ENCODE measurements around the gene TIMM23. TPM values are rescaled to one million over a fixed set of nuclear protein-coding genes. Genes with fewer than 3 reads are reported as not detected.

TIMM23 gene
- total and polyA plus RNA-seq, 2 donors (not counting 1 experiment from before 2014, with no cell fraction given) = 21.1 to 28.3 TPM

- WGBS (ENCODE audit: insufficient coverage) = no CpG with 5 or more reads among the region's 6 CpGs
- intact Hi-C loops (cut with micrococcal nuclease) = loop anchor here (1.0 to 5.0 kb wide), 3 partner anchors 46 to 794 kb away; no protein-coding TSS in a partner anchor
- ATAC-seq (ENCODE audit: low read depth) (no peak), DNase-seq (peak; percentile 64)
- Histone ChIP-seq H3K36me3 (replicated peaks in 1 of 2; ENCODE audit: control extremely low read depth in 1 of 2, control insufficient read depth in 1 of 2, extremely low read depth in 1 of 2, insufficient read depth in 2 of 2, low read length in 1 of 2) (peaks cover 0 to 15% of the 10 kb centered on the region in 2 experiments), H3K4me3 (ENCODE audit: control extremely low read depth in 1 of 5, extremely low read depth in 1 of 5, insufficient read depth in 1 of 5, low read depth in 2 of 5, low read length in 4 of 5) (peak overlapping the region in 4 of 5 experiments; percentile 7 to 97 (median 33)), H3K9ac (ENCODE audit: low read length) (peak overlapping the region; percentile 96), H3K9me3 (ENCODE audit: control extremely low read depth in 1 of 3, control insufficient read depth in 2 of 3, insufficient read depth in 1 of 3, low read length in 2 of 3) (no peaks in the 10 kb centered on the region), H3K27ac (ENCODE audit: low read length in 2 of 2) (peak overlapping the region in 1 of 2 donors; percentile 97), H3K79me2 (ENCODE audit: control insufficient read depth, insufficient read depth, low read length) (peaks cover 66% of the 10 kb centered on the region), H3K27me3 (replicated peaks in 1 of 4; ENCODE audit: control extremely low read depth in 1 of 4, control insufficient read depth in 3 of 4, insufficient read depth in 4 of 4, low read length in 3 of 4) (no peaks in the 10 kb centered on the region), H3K4me1 (ENCODE audit: control insufficient read depth in 2 of 2, insufficient read depth in 2 of 2, low read length in 2 of 2) (peaks cover 28 to 42% of the 10 kb centered on the region in 2 donors), H3K4me2 (replicated peaks; ENCODE audit: low read depth, low read length, poor library complexity, severe bottlenecking) (peak overlapping the region; percentile 88), H4K20me1 (ENCODE audit: control insufficient read depth, insufficient read depth, low read length, poor library complexity, severe bottlenecking) (peaks cover 65% of the 10 kb centered on the region), H2AFZ (ENCODE audit: insufficient read depth, low read depth, low read length, poor library complexity, severe bottlenecking) (peak overlapping the region; percentile 9)
- ChIA-PET POLR2A (interaction anchor here (0.7 to 0.8 kb wide), 2 partner anchors 778 to 967 kb away, joined by 3 read pairs; no protein-coding TSS in a partner anchor), CTCF (interaction anchor here (0.6 to 3.2 kb wide), 14 partner anchors 8 to 793 kb away, joined by 3 to 20 read pairs (median 4); no protein-coding TSS in a partner anchor)
- Mint-ChIP-seq H3K27me3 (no peaks in the 10 kb centered on the region), H3K9me3 (ENCODE audit: insufficient read depth) (no peaks in the 10 kb centered on the region), H3K4me3 (peak overlapping the region; percentile 95), H3K27ac (peak overlapping the region; percentile 91), H3K4me1 (peaks cover 57% of the 10 kb centered on the region)
- TF ChIP-seq CTCF (IDR thresholded peaks at IDR 0.05) = peak; percentile 83
- no peak for TF ChIP-seq EZH2 (IDR thresholded peaks at IDR 0.05; ENCODE audit: borderline replicate concordance, insufficient read depth, low read depth, low read length, poor library complexity, severe bottlenecking)
Measured at GRCh38 chr10:46028584-46029460, 56.5 kb downstream of the TIMM23 start.

Data from B cell (primary cell).